GM18861 (cell line): ENCODE measurements around the gene KCTD5.
"Not testable (repeated sequence)": the region's sequence is repeated elsewhere in the genome, so short reads cannot be mapped to it uniquely, and the experiment has no call there.

ENCODE experiments used
- ATAC-seq: cut with Tn5 transposase; IDR thresholded peaks from one replicate; pipeline ENCODE4 v1.9.1; 2021; ENCODE audit not compliant: unreplicated experiment

KCTD5 gene

GRCh38 chr16:2696601-2697250, 14.4 kb downstream of the KCTD5 start:
- ATAC-seq, result not testable (repeated sequence)

GRCh38 chr16:2697401-2697948, 15.2 kb downstream of the KCTD5 start:
- no peak for ATAC-seq

GRCh38 chr16:2698103-2698870, 16.0 kb downstream of the KCTD5 start:
- ATAC-seq, result no peak

GRCh38 chr16:2698965-2699750, 16.8 kb downstream of the KCTD5 start:
- no peak for ATAC-seq

GRCh38 chr16:2699791-2700600, 17.7 kb downstream of the KCTD5 start:
- no peak for ATAC-seq

- ATAC-seq, result no peak
These were observed 18.5 kb downstream of the KCTD5 start for GRCh38 chr16:2700786-2701185.

- ATAC-seq, result no peak
These were observed 18.9 kb downstream of the KCTD5 start for GRCh38 chr16:2701272-2701671.

GRCh38 chr16:2701713-2702437, 19.6 kb downstream of the KCTD5 start:
- ATAC-seq, result no peak

- ATAC-seq, result no peak
These were observed 20.1 kb downstream of the KCTD5 start for GRCh38 chr16:2702438-2702825.

GRCh38 chr16:2702871-2703745, 20.8 kb downstream of the KCTD5 start:
- no peak for ATAC-seq

- no peak for ATAC-seq
These were observed 22.1 kb downstream of the KCTD5 start for GRCh38 chr16:2704166-2704982.

GRCh38 chr16:2704983-2705275, 22.6 kb downstream of the KCTD5 start:
- ATAC-seq, result no peak

GRCh38 chr16:2705351-2705750, 23.0 kb downstream of the KCTD5 start:
- no peak for ATAC-seq

- ATAC-seq, result no peak
These were observed 23.8 kb downstream of the KCTD5 start for GRCh38 chr16:2706085-2706484.

- ATAC-seq, result no peak
These were observed 24.4 kb downstream of the KCTD5 start for GRCh38 chr16:2706611-2707311.

- no peak for ATAC-seq
These were observed 25.3 kb downstream of the KCTD5 start for GRCh38 chr16:2707368-2708289.

- no peak for ATAC-seq
These were observed 25.9 kb downstream of the KCTD5 start for GRCh38 chr16:2708290-2708639.
